HCT116 (cell line): Measurements from ENCODE around the gene APOL6. TPM values are rescaled to one million over a fixed set of nuclear protein-coding genes. Genes with fewer than 3 reads are reported as not detected.

Experiments used
- ATAC-seq: fragments of 200-7000 bp; cut with Tn5 transposase; 2 replicates; pipeline ENCODE4 v1.9.1; 2020; ENCODE audit warnings: mild to moderate bottlenecking, moderate library complexity
- BruUV-seq: library from RNA; stranded (reverse); fragments of 400-500 nt; replicated peaks from 2 replicates; lab custom pipeline; 2021; lab: Mats Ljungman, UMichigan
- CTCF ChIA-PET: fragments of 300-600 bp; sonication (Branson Sonifier 250); formaldehyde crosslinking; loops from one replicate; lab custom pipeline; 2021; ENCODE audit warnings: antibody characterized with exemption; lab: Charles Lee
- POLR2A ChIA-PET: fragments of 300-600, 350-600 bp; sonication (Branson Sonifier 250); formaldehyde crosslinking; loops from one replicate; lab custom pipeline; 2021; ENCODE audit warnings: antibody characterized with exemption; lab: Charles Lee
- RAD21 ChIA-PET, 2 experiments: fragments of 300-600 bp; sonication (Branson Sonifier 250); formaldehyde crosslinking; loops; one replicate each; lab custom pipeline; 2023; ENCODE audit warnings: low total read pairs in 2 of 2; ENCODE audit not compliant: uncharacterized antibody in 2 of 2, unreplicated experiment in 2 of 2, low non-redundant PET in 1 of 2; lab: Charles Lee
- DNase-seq: peaks from one replicate; pipeline ENCODE4 v3.0.0-alpha.2; 2010; ENCODE audit warnings: low read depth, low spot score
- H2AFZ ChIP-seq: fragments of 200-600 bp; shearing (Covaris generic), sonication (generic); 2 replicates; pipeline ENCODE4 v1.6.1; 2017; ENCODE audit warnings: low read depth, mixed run types, mixed read lengths, antibody characterized with exemption, low read length; ENCODE audit not compliant: poor library complexity, severe bottlenecking
- H3K27ac ChIP-seq: 2 replicates; pipeline ENCODE4 v1.5.1; 2012; ENCODE audit warnings: low read depth, low read length
- H3K27me3 ChIP-seq: fragments of 200-600 bp; sonication (generic); 2 replicates; pipeline ENCODE4 v1.6.1; 2016; ENCODE audit warnings: mixed run types, low read length, mixed read lengths; ENCODE audit not compliant: insufficient read depth
- H3K36me3 ChIP-seq, 2 experiments: fragments of 200-500 bp in 1 of 2; fragments of 200-600 bp in 1 of 2; sonication (Bioruptor generic) in 1 of 2; sonication (generic) in 1 of 2; 2 replicates each; pipeline versions ENCODE4 v1.5.1 to v1.6.1; 2014 to 2016; ENCODE audit warnings: low read length in 2 of 2, inconsistent platforms in 1 of 2, mixed read lengths in 1 of 2, mixed run types in 1 of 2; ENCODE audit not compliant: insufficient read depth in 2 of 2, control insufficient read depth in 1 of 2
- H3K4me1 ChIP-seq, 2 experiments: fragments of 200-600 bp in 1 of 2; sonication (generic) in 1 of 2; 2 replicates each; pipeline versions ENCODE4 v1.5.1 to v1.6.1; 2012 to 2017; ENCODE audit warnings: low read length in 2 of 2, inconsistent platforms in 1 of 2, mild to moderate bottlenecking in 1 of 2, mixed read lengths in 1 of 2, mixed run types in 1 of 2, moderate library complexity in 1 of 2; ENCODE audit not compliant: insufficient read depth in 2 of 2, control insufficient read depth in 1 of 2
- H3K4me2 ChIP-seq: fragments of 200-600 bp; sonication (generic); 2 replicates; pipeline ENCODE4 v1.6.1; 2017; ENCODE audit warnings: mixed run types, low read length, mixed read lengths
- H3K4me3 ChIP-seq, 2 experiments: fragments of 200-600 bp in 1 of 2; sonication (generic) in 1 of 2; replicated peaks in 1 of 2; 2 replicates each; pipeline ENCODE4 v1.5.1; 2011 to 2016; ENCODE audit warnings: low read length in 2 of 2, control low read depth in 1 of 2, low read depth in 1 of 2, mild to moderate bottlenecking in 1 of 2, mixed read lengths in 1 of 2, mixed run types in 1 of 2
- H3K79me2 ChIP-seq: fragments of 200-600 bp; sonication (generic); 2 replicates; pipeline ENCODE4 v1.6.1; 2017; ENCODE audit warnings: mild to moderate bottlenecking, mixed run types, low read length, moderate library complexity, mixed read lengths; ENCODE audit not compliant: insufficient read depth
- H3K9ac ChIP-seq: fragments of 200-600 bp; sonication (generic); 2 replicates; pipeline ENCODE4 v1.6.1; 2016; ENCODE audit warnings: low read length, mixed read lengths
- H3K9me2 ChIP-seq: fragments of 200-600 bp; sonication (generic), shearing (Covaris generic); 2 replicates; pipeline ENCODE4 v1.6.1; 2017; ENCODE audit warnings: mixed run types, mild to moderate bottlenecking, moderate library complexity; ENCODE audit not compliant: insufficient read depth
- H3K9me3 ChIP-seq, 2 experiments: fragments of 200-500 bp in 1 of 2; fragments of 200-600 bp in 1 of 2; sonication (Bioruptor generic) in 1 of 2; sonication (generic) in 1 of 2; 2 replicates each; pipeline ENCODE4 v1.6.1; 2014 to 2017; ENCODE audit warnings: low read length in 2 of 2, mixed read lengths in 2 of 2, inconsistent platforms in 1 of 2, low read depth in 1 of 2, mild to moderate bottlenecking in 1 of 2, mixed run types in 1 of 2, moderate library complexity in 1 of 2; ENCODE audit not compliant: control insufficient read depth in 1 of 2, insufficient read depth in 1 of 2
- H4K20me1 ChIP-seq: fragments of 200-600 bp; sonication (generic), shearing (Covaris generic); 2 replicates; pipeline ENCODE4 v1.6.1; 2017; ENCODE audit warnings: mixed run types, mild to moderate bottlenecking, moderate library complexity; ENCODE audit not compliant: insufficient read depth
- EZH2 ChIP-seq: fragments of 200-600 bp; sonication (generic); IDR thresholded peaks from 2 replicates; pipeline ENCODE4 v1.6.1; 2017; ENCODE audit warnings: antibody characterized with exemption, mixed run types
- EZH2phosphoT487 ChIP-seq: fragments of 200-600 bp; IDR thresholded peaks from 2 replicates; pipeline ENCODE4 v1.6.1; 2018; ENCODE audit warnings: antibody characterized with exemption, borderline replicate concordance
- FOSL1 ChIP-seq: IDR thresholded peaks from 2 replicates; pipeline ENCODE4 v1.6.1; 2012; ENCODE audit warnings: low read depth
- RAD21 ChIP-seq: IDR thresholded peaks from 2 replicates; pipeline ENCODE4 v1.6.1; 2012; ENCODE audit warnings: low read depth, mild to moderate bottlenecking
- SP1 ChIP-seq: IDR thresholded peaks from 2 replicates; pipeline ENCODE4 v1.6.1; 2012; ENCODE audit warnings: low read depth
- SRF ChIP-seq: IDR thresholded peaks from 2 replicates; pipeline ENCODE4 v1.6.1; 2012; ENCODE audit warnings: low read depth
- TCF7L2 ChIP-seq: IDR thresholded peaks from 2 replicates; pipeline ENCODE4 v1.7.0; 2011; ENCODE audit warnings: borderline replicate concordance, inconsistent platforms; ENCODE audit not compliant: insufficient read depth, insufficient read length; ENCODE audit errors: extremely low read depth
- ZNF274 ChIP-seq: fragments of 200-500 bp; sonication (Bioruptor generic); IDR thresholded peaks from 2 replicates; pipeline ENCODE4 v1.6.1; 2014; ENCODE audit warnings: mild to moderate bottlenecking, low read depth, low read length, inconsistent platforms
- intact Hi-C: fragments of 100-400 bp; cut with micrococcal nuclease; formaldehyde crosslinking; loops from 2 replicates; pipeline ENCODE4 v1.10.0; 2022
- total RNA-seq: library from RNA; stranded (reverse); gene quantifications from one replicate; pipeline ENCODE4 v1.2.1, GENCODE V29; 2021; ENCODE audit not compliant: unreplicated experiment
- TF ChIP-seq, protein P1 (sequence below): IDR thresholded peaks from 2 replicates; pipeline ENCODE4 v1.6.1; 2011; ENCODE audit warnings: mild to moderate bottlenecking, low read length, moderate library complexity; ENCODE audit not compliant: insufficient replicate concordance; ENCODE audit errors: extremely low read depth
- TF ChIP-seq, protein P2 (sequence below): IDR thresholded peaks from 2 replicates; pipeline ENCODE4 v1.6.1; 2012

Gene APOL6
- total RNA-seq, 1 experiment from 2014 or later = 0.84 TPM

DNA sequence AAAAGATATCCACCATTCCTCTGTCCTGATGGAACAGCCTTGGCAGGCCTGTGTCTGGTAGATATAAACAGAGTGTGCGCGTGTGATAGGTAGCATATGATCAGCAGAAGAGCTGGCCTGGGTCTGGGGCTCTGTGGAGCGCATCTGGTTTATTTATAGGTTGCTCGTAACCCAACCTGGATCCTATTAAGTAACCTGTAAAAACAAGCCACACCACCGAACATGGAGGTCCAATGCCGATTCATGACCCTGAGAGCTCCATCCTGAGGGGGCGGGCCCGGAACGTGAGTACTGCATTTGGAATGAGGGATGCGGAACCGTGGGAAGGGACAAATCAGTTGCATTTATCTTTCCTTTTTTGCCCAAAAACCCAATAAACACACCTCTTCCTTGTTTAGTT, 37.5 kb downstream of the APOL6 start:
- Histone ChIP-seq H3K79me2 (no peaks in the 10 kb centered on the region), H3K9ac (no peak overlapping the region), H3K4me1 (no peaks in the 10 kb centered on the region), H3K9me3 (no peaks in the 10 kb centered on the region; a peak in 1 of 4 replicates), H3K27ac (no peak overlapping the region), H3K36me3 (no peaks in the 10 kb centered on the region), H2AFZ (no peak overlapping the region), H3K4me3 (no peak overlapping the region), H3K27me3 (no peaks in the 10 kb centered on the region), H4K20me1 (no peaks in the 10 kb centered on the region), H3K9me2 (no peaks in the 10 kb centered on the region), H3K4me2 (no peak overlapping the region)
- ATAC-seq = no peak
- intact Hi-C loops = no loop called here
- ChIA-PET RAD21 (no interaction called here), POLR2A (no interaction called here), CTCF (no interaction called here)
- no peak for DNase-seq
- no TSS peak for BruUV-seq
- no peak for TF ChIP-seq FOSL1
- no peak for TF ChIP-seq ZNF274
- TF ChIP-seq, protein P1, sequence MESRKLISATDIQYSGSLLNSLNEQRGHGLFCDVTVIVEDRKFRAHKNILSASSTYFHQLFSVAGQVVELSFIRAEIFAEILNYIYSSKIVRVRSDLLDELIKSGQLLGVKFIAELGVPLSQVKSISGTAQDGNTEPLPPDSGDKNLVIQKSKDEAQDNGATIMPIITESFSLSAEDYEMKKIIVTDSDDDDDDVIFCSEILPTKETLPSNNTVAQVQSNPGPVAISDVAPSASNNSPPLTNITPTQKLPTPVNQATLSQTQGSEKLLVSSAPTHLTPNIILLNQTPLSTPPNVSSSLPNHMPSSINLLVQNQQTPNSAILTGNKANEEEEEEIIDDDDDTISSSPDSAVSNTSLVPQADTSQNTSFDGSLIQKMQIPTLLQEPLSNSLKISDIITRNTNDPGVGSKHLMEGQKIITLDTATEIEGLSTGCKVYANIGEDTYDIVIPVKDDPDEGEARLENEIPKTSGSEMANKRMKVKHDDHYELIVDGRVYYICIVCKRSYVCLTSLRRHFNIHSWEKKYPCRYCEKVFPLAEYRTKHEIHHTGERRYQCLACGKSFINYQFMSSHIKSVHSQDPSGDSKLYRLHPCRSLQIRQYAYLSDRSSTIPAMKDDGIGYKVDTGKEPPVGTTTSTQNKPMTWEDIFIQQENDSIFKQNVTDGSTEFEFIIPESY = no peak
- no peak for TF ChIP-seq SRF
- TF ChIP-seq RAD21 = no peak
- TF ChIP-seq EZH2 = no peak
- no peak for TF ChIP-seq TCF7L2
- TF ChIP-seq, protein P2, sequence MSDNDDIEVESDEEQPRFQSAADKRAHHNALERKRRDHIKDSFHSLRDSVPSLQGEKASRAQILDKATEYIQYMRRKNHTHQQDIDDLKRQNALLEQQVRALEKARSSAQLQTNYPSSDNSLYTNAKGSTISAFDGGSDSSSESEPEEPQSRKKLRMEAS = no peak
- no peak for TF ChIP-seq SP1
- no peak for TF ChIP-seq EZH2phosphoT487
